Small intestine (tissue), 7 donors: ENCODE measurements around the gene PPM1F. TPM values are rescaled to one million over a fixed set of nuclear protein-coding genes. Genes with fewer than 3 reads are reported as not detected.
"Not testable (repeated sequence)": the region's sequence is repeated elsewhere in the genome, so short reads cannot be mapped to it uniquely, and the experiment has no call there.

Source experiments
- DNase-seq, 2 donors: peaks; one replicate each; pipeline versions ENCODE4 v3.0.0 to v3.0.0-alpha.2; 2013
- FAIRE-seq: peaks from 2 replicates; lab custom pipeline; 2012; peaks lifted over from hg19 to GRCh38; lab: Jason Lieb, UNC
- H3K27ac ChIP-seq, 3 donors: one replicate each; pipeline ENCODE4 v1.5.1; 2013; ENCODE audit warnings: low read length in 2 of 3, mild to moderate bottlenecking in 2 of 3, control low read depth in 1 of 3, inconsistent platforms in 1 of 3, low read depth in 1 of 3, moderate library complexity in 1 of 3
- H3K27me3 ChIP-seq, 3 donors: one replicate each; pipeline ENCODE4 v1.6.1; 2013; ENCODE audit warnings: low read length in 3 of 3, inconsistent platforms in 1 of 3; ENCODE audit not compliant: control insufficient read depth in 3 of 3, insufficient read depth in 3 of 3
- H3K36me3 ChIP-seq, 3 donors: one replicate each; pipeline ENCODE4 v1.6.1; 2013; ENCODE audit warnings: low read length in 3 of 3, inconsistent platforms in 1 of 3, low read depth in 1 of 3, mild to moderate bottlenecking in 1 of 3, moderate library complexity in 1 of 3; ENCODE audit not compliant: control insufficient read depth in 3 of 3, insufficient read depth in 2 of 3
- H3K4me1 ChIP-seq, 3 donors: one replicate each; pipeline ENCODE4 v1.6.1; 2013; ENCODE audit warnings: low read length in 2 of 3, inconsistent platforms in 1 of 3, low read depth in 1 of 3, mild to moderate bottlenecking in 1 of 3, moderate library complexity in 1 of 3; ENCODE audit not compliant: control insufficient read depth in 3 of 3, insufficient read depth in 2 of 3
- H3K4me3 ChIP-seq, 3 donors: one replicate each; pipeline ENCODE4 v1.5.1; 2013; ENCODE audit warnings: low read length in 3 of 3, control low read depth in 1 of 3, inconsistent platforms in 1 of 3, low read depth in 1 of 3, mild to moderate bottlenecking in 1 of 3, moderate library complexity in 1 of 3
- H3K9me3 ChIP-seq, 2 donors: one replicate each; pipeline ENCODE4 v1.6.1; 2013; ENCODE audit warnings: low read depth in 1 of 2, low read length in 1 of 2; ENCODE audit not compliant: control insufficient read depth in 2 of 2, insufficient read depth in 1 of 2
- WGBS, 3 donors: extraction: QIAGEN DNeasy Blood & Tissue Kit; methylation state at CpG; one replicate each; pipeline ENCODE4 v1.1.7; 2013; 5-methylcytosine and 5-hydroxymethylcytosine counted together
- polyA plus RNA-seq, 4 donors: library from polyadenylated mRNA; stranded (reverse) in 3 of 4; unstranded in 1 of 4; fragments of 200-250 nt in 3 of 4; fragments of 120-200 nt in 1 of 4; gene quantifications; one replicate each; pipeline versions ENCODE4 v1.2.1 to v1.2.3, GENCODE V29; 2013
- donor health status: healthy with polysubstance abuse.
- donor health status: control.
- donor health status: control.
- donor health status: Bipolar disorder and iron deficiency.
- donor health status: healthy.

The PPM1F gene
- polyA plus RNA-seq, 4 donors, result 1.8 to 16.7 (median 9.9) TPM

DNA sequence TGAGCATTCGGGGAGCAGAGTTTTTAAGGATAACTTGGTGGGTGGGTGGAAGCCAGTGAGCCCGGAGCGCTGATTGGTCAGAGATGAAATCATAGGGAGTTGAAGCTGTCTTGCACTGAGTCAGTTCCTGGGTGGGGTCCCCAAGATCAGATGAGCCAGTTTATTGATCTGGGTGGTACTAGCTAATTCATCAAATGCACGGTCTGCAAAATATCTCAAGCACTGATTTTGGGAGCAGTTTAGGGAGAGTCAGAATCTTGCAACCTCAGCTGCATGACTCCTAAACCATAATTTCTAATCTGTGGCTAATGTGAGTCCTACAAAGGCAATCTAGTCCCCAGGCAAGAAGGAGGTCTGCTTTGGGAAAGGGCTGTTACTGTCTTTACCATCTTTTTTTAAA, 42.3 kb downstream of the PPM1F start:
- not testable (repeated sequence) for H3K36me3 ChIP-seq, H3K27me3 ChIP-seq, H3K27ac ChIP-seq, FAIRE-seq, DNase-seq, H3K9me3 ChIP-seq, H3K4me1 ChIP-seq, H3K4me3 ChIP-seq
- WGBS, 3 donors, result 83 to 88% (median 87%) methylated on average over 4 of the region's 4 CpGs

DNA sequence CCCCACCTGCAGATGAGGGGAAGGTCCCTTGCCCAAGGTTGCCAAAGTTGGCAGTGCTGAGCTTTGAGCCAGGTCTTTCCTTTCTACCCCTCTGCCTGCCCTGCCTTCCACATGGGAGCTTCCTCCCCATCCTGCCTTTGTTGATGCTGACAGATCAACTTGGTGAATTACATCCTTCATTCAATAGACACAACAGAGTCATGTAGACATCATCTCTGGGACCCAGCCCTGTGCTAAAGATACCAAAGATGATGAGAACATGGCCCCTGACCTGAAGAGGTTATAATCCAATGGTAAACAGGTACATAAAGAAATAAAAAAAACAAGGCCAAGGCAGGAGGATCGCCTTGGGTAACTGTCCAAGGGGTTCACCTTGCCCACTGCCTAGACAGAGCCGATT, 42.8 kb downstream of the PPM1F start:
- FAIRE-seq, result no peak
- Histone ChIP-seq H3K4me1 (no peaks in the 10 kb centered on the region), H3K4me3 (no peak overlapping the region), H3K9me3 (no peaks in the 10 kb centered on the region), H3K36me3 (no peaks in the 10 kb centered on the region), H3K27me3 (no peaks in the 10 kb centered on the region), H3K27ac (no peak overlapping the region)
- 90 to 96% (median 94%) methylated on average over 2 of the region's 2 CpGs for WGBS, 3 donors
- DNase-seq, result no peak

DNA sequence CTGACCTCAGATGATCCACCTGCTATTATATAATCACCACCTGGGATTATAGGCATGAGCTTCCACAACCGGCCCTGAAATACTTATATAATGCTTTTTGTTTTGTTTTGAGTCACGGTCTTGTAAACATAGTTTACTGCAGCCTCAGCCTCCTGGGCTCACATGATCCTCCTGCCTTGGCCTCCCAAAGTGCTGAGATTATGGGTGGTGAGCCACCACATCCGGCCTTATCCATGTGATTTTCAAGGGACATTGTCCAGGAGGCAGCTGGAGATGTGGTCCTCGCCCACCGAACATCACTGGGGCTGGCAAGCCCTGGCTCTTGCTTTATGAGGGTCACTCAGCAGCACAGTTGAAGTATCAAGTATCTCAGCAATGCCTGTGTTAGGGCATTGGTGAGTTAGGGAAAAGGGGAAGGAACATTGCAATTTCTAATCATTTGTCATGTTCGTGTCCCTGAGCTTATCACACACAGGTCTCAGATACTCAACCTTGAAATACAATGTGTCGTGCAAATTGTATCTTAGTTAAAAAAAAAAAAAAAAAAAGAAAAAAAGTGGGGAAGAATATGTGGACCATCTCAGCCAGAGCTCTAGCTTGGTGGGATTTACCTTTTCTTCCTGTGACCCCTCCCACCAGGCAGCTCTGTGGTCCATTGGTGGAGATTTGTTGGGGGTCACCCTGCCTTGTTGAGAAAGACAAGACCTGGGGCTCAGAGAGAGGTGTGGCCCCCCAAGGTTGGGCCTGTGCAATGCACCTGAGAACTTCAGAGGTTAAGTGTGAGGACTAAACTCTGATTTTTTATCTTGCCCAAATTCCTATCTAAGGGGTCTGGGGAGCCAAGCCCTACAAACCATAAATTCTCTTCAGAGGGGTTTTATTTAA, 44.8 kb downstream of the PPM1F start:
- Histone ChIP-seq H3K4me1 (no peaks in the 10 kb centered on the region), H3K27me3 (no peaks in the 10 kb centered on the region), H3K36me3 (no peaks in the 10 kb centered on the region), H3K9me3 (no peaks in the 10 kb centered on the region), H3K27ac (no peak overlapping the region), H3K4me3 (no peak overlapping the region)
- WGBS, 3 donors, result 83 to 89% (median 86%) methylated on average over 7 of the region's 7 CpGs
- no peak for FAIRE-seq
- DNase-seq, result no peak

DNA sequence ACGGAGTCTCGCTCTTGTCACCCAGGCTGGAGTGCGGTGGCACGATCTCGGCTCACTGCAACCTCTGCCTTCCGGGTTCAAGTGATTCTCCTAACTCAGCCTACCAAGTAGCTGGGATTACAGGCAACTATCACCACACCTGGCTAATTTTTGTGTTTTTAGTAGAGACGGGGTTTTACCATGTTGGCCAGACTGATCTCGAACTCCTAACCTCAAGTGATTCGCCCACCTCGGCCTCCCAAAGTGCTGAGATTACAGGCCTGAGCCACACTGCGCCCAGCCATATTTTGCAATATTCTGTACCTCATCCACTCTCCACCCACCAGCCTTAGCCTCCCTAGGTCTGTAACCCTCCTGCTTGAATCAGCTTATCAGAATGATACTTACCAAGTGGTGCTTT, 47.4 kb downstream of the PPM1F start:
- not testable (repeated sequence) for H3K4me1 ChIP-seq, H3K4me3 ChIP-seq, H3K36me3 ChIP-seq, DNase-seq, H3K9me3 ChIP-seq, H3K27me3 ChIP-seq, FAIRE-seq, H3K27ac ChIP-seq
- 96 to 97% (median 96%) methylated on average over 11 of the region's 11 CpGs for WGBS, 3 donors

DNA sequence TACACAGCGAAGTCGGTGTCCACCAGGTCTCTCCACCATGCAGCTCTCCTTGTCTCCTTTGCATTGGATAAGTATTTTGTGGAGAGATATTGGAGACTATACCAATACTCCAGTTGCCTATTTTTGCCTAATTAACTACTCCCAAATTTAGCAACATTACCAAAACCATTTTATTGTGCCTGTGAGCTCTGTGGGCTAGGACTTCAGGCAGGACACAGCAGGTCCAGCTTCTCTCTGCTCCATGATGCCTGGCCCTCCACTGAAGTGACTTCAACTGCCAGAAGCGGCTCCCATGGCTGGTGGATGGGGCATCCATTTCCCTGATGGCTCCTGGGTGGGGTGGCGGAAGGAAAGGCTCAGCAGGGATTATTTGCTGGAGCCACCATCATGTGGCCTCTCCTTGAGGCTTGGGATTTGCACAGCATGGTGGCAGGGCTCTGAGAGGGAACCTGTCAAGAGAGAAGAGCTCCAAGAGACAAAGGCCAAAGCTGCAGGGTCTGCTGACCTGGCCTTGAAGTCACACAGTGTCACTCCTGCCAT, 48.3 kb downstream of the PPM1F start:
- no peak for FAIRE-seq

GRCh38 chr22:21903283-21903682, 49.4 kb downstream of the PPM1F start:
- Histone ChIP-seq H3K9me3 (no peaks in the 10 kb centered on the region), H3K27me3 (no peaks in the 10 kb centered on the region), H3K4me3 (no peak overlapping the region), H3K36me3 (no peaks in the 10 kb centered on the region), H3K27ac (no peak overlapping the region), H3K4me1 (no peaks in the 10 kb centered on the region)
- 85 to 96% (median 92%) methylated on average over 4 of the region's 4 CpGs for WGBS, 3 donors
- DNase-seq (no peak), FAIRE-seq (no peak)

More for the DNA sequence above, 48.3 kb downstream of the PPM1F start:
- H3K27ac ChIP-seq, result no peak overlapping the region
- DNase-seq, result no peak
- H3K27me3 ChIP-seq, result no peaks in the 10 kb centered on the region
- WGBS, 3 donors, result 91 to 98% (median 96%) methylated on average over 4 of the region's 4 CpGs
- no peaks in the 10 kb centered on the region for H3K9me3 ChIP-seq
- no peaks in the 10 kb centered on the region for H3K4me1 ChIP-seq
- no peak overlapping the region for H3K4me3 ChIP-seq
- H3K36me3 ChIP-seq, result no peaks in the 10 kb centered on the region

GRCh38 chr22:21902296-21903087, 50.2 kb downstream of the PPM1F start:
- Histone ChIP-seq H3K9me3 (no peaks in the 10 kb centered on the region), H3K27ac (no peak overlapping the region), H3K4me1 (no peaks in the 10 kb centered on the region), H3K4me3 (no peak overlapping the region), H3K27me3 (no peaks in the 10 kb centered on the region), H3K36me3 (no peaks in the 10 kb centered on the region)
- 83 to 87% (median 85%) methylated on average over 12 of the region's 12 CpGs for WGBS, 3 donors
- DNase-seq (no peak), FAIRE-seq (no peak)

- Histone ChIP-seq H3K27me3 (no peaks in the 10 kb centered on the region), H3K27ac (no peak overlapping the region), H3K4me3 (no peak overlapping the region), H3K4me1 (no peaks in the 10 kb centered on the region), H3K36me3 (no peaks in the 10 kb centered on the region), H3K9me3 (no peaks in the 10 kb centered on the region)
- 50 to 77% (median 58%) methylated on average over 1 of the region's 1 CpG for WGBS, 3 donors
- DNase-seq (no peak), FAIRE-seq (no peak)
These were observed 54.2 kb downstream of the PPM1F start for GRCh38 chr22:21898354-21898896.
